Keratinocyte (primary cell): ENCODE results near the gene TMEM242. TPM values are rescaled to one million over a fixed set of nuclear protein-coding genes. Genes with fewer than 3 reads are reported as not detected.

Source experiments
- DNase-seq: peaks from one replicate; pipeline ENCODE4 v3.0.0-alpha.2; 2011; ENCODE audit warnings: low read depth, missing footprints, low spot score
- FAIRE-seq: peaks from 2 replicates; lab custom pipeline; 2011; peaks lifted over from hg19 to GRCh38; lab: Jason Lieb, UNC
- H2AFZ ChIP-seq: 2 replicates; pipeline ENCODE4 v1.6.0; 2012; ENCODE audit warnings: low read length, control low read depth, inconsistent platforms; ENCODE audit not compliant: control insufficient read depth
- H3K27ac ChIP-seq: 2 replicates; pipeline ENCODE4 v1.5.1; 2011; ENCODE audit warnings: low read length; ENCODE audit not compliant: control insufficient read depth, insufficient read depth
- H3K27me3 ChIP-seq: 3 replicates; pipeline ENCODE4 v1.6.0; 2011; ENCODE audit warnings: low read length; ENCODE audit not compliant: control insufficient read depth, insufficient read depth; ENCODE audit errors: extremely low read depth
- H3K36me3 ChIP-seq, 2 experiments: 2 replicates in 1 of 2; 3 replicates in 1 of 2; pipeline ENCODE4 v1.5.1; 2011; ENCODE audit warnings: low read length in 2 of 2, mild to moderate bottlenecking in 1 of 2; ENCODE audit not compliant: control insufficient read depth in 2 of 2, insufficient read depth in 2 of 2; ENCODE audit errors: extremely low read depth in 1 of 2
- H3K4me1 ChIP-seq: 3 replicates; pipeline ENCODE4 v1.5.1; 2011; ENCODE audit warnings: low read length; ENCODE audit not compliant: control insufficient read depth, insufficient read depth; ENCODE audit errors: extremely low read depth
- H3K4me2 ChIP-seq: 3 replicates; pipeline ENCODE4 v1.6.0; 2011; ENCODE audit warnings: low read depth, low read length; ENCODE audit not compliant: control insufficient read depth, insufficient read depth; ENCODE audit errors: extremely low read depth
- H3K4me3 ChIP-seq, 3 experiments: fragments of 200-600 bp in 1 of 3; sonication (generic) in 1 of 3; 2 replicates in 2 of 3; 3 replicates in 1 of 3; pipeline ENCODE4 v1.5.1; 2011 to 2016; ENCODE audit warnings: low read length in 3 of 3, mild to moderate bottlenecking in 3 of 3, control low read depth in 2 of 3, inconsistent platforms in 1 of 3, low read depth in 1 of 3, mixed read lengths in 1 of 3, mixed run types in 1 of 3, moderate library complexity in 1 of 3; ENCODE audit not compliant: control insufficient read depth in 2 of 3, insufficient read depth in 2 of 3; ENCODE audit errors: extremely low read depth in 1 of 3
- H3K79me2 ChIP-seq: 2 replicates; pipeline ENCODE4 v1.6.0; 2012; ENCODE audit warnings: low read length; ENCODE audit not compliant: control insufficient read depth, insufficient read depth
- H3K9ac ChIP-seq: 3 replicates; pipeline ENCODE4 v1.6.0; 2011; ENCODE audit warnings: low read length; ENCODE audit not compliant: control insufficient read depth, insufficient read depth; ENCODE audit errors: extremely low read depth
- H3K9me1 ChIP-seq: 3 replicates; pipeline ENCODE4 v1.6.0; 2011; ENCODE audit warnings: low read length; ENCODE audit not compliant: control insufficient read depth, insufficient read depth; ENCODE audit errors: extremely low read depth
- H3K9me3 ChIP-seq: 2 replicates; pipeline ENCODE4 v1.5.1; 2012; ENCODE audit warnings: low read depth, low read length; ENCODE audit not compliant: control insufficient read depth
- H4K20me1 ChIP-seq: 3 replicates; pipeline ENCODE4 v1.6.0; 2011; ENCODE audit warnings: low read length; ENCODE audit not compliant: control insufficient read depth, insufficient read depth; ENCODE audit errors: extremely low read depth
- CTCF ChIP-seq, 3 experiments: IDR thresholded peaks in 1 of 3; conservative IDR thresholded peaks in 1 of 3; optimal IDR thresholded peaks in 1 of 3; 2 replicates in 2 of 3; 3 replicates in 1 of 3; pipeline versions ENCODE3 to v1.5.1; 2011; ENCODE audit warnings: low read length in 3 of 3, mild to moderate bottlenecking in 3 of 3, moderate library complexity in 2 of 3, control low read depth in 1 of 3, inconsistent platforms in 1 of 3; ENCODE audit not compliant: insufficient read depth in 2 of 3; ENCODE audit errors: extremely low read depth in 1 of 3
- EZH2 ChIP-seq: IDR thresholded peaks from one replicate; pipeline ENCODE4 v1.6.1; 2012; ENCODE audit warnings: inconsistent platforms, mild to moderate bottlenecking, low read length, moderate library complexity
- dilution Hi-C: fragments of 300-500 bp; cut with MboI; formaldehyde crosslinking; loops from one replicate; pipeline ENCODE4 v1.7.0; 2020; ENCODE audit warnings: low sequenced_read_pairs; ENCODE audit not compliant: extremely low pct_ligation_motif_present
- polyA plus RNA-seq, 5 experiments: library from polyadenylated mRNA; depleted of rRNA in 3 of 5; stranded (reverse) in 3 of 5; stranded (forward) in 1 of 5; unstranded in 1 of 5; fragments of >200 nt; gene quantifications; 1 replicate in 1 of 5; 2 replicates in 3 of 5; 3 replicates in 1 of 5; pipeline versions ENCODE4 v1.2.1 to v1.2.3, GENCODE V29; 2011 to 2012; ENCODE audit warnings: missing spikeins in 2 of 5, low read depth in 1 of 5, low replicate concordance in 1 of 5

TMEM242 gene
- polyA plus RNA-seq, 1 donor (not counting 4 experiments of a cell fraction or from before 2014, with no cell fraction given) = 11.0 TPM

GRCh38 chr6:157242791-157243190 is 80.5 kb downstream of the TMEM242 start:
- no peaks in the 10 kb centered on the region for H3K79me2 ChIP-seq
- FAIRE-seq (no peak), DNase-seq (no peak)
- H3K4me2 ChIP-seq = no peak overlapping the region
- dilution Hi-C loops = no loop called here
- TF ChIP-seq CTCF (optimal IDR thresholded peaks at IDR 0.05 in 1 of 3, IDR thresholded peaks at IDR 0.05 in 1 of 3, conservative IDR thresholded peaks at IDR 0.05 in 1 of 3; ENCODE audit: extremely low read depth in 1 of 3, insufficient read depth in 2 of 3, low read length in 3 of 3) (no peak), EZH2 (no peak)
- no peak overlapping the region for H3K27ac ChIP-seq
- H3K27me3 ChIP-seq = peaks cover 17% of the 10 kb centered on the region
- H4K20me1 ChIP-seq = no peaks in the 10 kb centered on the region
- no peak overlapping the region for H2AFZ ChIP-seq
- H3K9me1 ChIP-seq = no peaks in the 10 kb centered on the region
- H3K9me3 ChIP-seq = no peaks in the 10 kb centered on the region
- H3K36me3 ChIP-seq = no peaks in the 10 kb centered on the region
- H3K9ac ChIP-seq = no peak overlapping the region
- no peak overlapping the region for H3K4me3 ChIP-seq
- H3K4me1 ChIP-seq = peaks cover 13% of the 10 kb centered on the region

GRCh38 chr6:157240960-157241311 is 82.4 kb downstream of the TMEM242 start:
- no peak for DNase-seq
- Histone ChIP-seq H3K79me2 (no peaks in the 10 kb centered on the region), H3K9ac (no peak overlapping the region), H3K27me3 (peaks cover 35% of the 10 kb centered on the region), H2AFZ (no peak overlapping the region), H4K20me1 (no peaks in the 10 kb centered on the region), H3K4me2 (no peak overlapping the region), H3K27ac (no peak overlapping the region), H3K9me3 (no peaks in the 10 kb centered on the region), H3K4me3 (no peak overlapping the region), H3K9me1 (no peaks in the 10 kb centered on the region), H3K4me1 (peaks cover 13% of the 10 kb centered on the region), H3K36me3 (no peaks in the 10 kb centered on the region)
- FAIRE-seq = no peak
- TF ChIP-seq EZH2 (no peak), CTCF (optimal IDR thresholded peaks at IDR 0.05 in 1 of 3, IDR thresholded peaks at IDR 0.05 in 1 of 3, conservative IDR thresholded peaks at IDR 0.05 in 1 of 3; ENCODE audit: extremely low read depth in 1 of 3, insufficient read depth in 2 of 3, low read length in 3 of 3) (no peak)
- dilution Hi-C loops = no loop called here
